ENCODE results near the gene THADA.
A peak's percentile ranks its signal among the peaks of the same experiment; 100 is the strongest.

Gene THADA

DNA sequence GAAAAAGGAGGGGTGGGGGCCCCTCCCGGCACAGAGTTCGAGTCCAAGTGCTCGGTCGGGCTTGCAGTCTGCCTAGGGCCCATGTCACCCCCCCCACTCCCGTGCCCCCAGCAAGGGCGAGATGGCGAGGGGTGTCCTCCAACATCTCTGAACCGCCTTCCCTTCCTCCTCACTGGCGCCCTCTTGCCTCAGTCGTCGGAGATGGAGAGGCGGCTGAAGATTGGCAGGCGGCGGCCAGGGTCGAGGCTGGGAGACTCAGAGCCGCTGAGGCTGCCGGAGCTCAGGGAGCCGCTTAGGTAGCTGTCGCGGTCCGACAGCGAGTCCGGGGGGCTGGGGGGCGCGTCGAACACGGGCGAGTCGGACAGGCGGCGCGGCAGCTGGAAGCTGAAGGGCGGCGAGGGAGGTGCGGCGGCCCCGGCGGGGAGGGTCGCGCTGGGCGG is 371.7 kb downstream of the THADA start:
- TF ChIP-seq, protein P1, sequence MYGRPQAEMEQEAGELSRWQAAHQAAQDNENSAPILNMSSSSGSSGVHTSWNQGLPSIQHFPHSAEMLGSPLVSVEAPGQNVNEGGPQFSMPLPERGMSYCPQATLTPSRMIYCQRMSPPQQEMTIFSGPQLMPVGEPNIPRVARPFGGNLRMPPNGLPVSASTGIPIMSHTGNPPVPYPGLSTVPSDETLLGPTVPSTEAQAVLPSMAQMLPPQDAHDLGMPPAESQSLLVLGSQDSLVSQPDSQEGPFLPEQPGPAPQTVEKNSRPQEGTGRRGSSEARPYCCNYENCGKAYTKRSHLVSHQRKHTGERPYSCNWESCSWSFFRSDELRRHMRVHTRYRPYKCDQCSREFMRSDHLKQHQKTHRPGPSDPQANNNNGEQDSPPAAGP (tag by site-specific recombination; IDR thresholded peaks at IDR 0.05): no peak
- TF ChIP-seq ZBTB8A (tag by site-specific recombination; IDR thresholded peaks at IDR 0.05): peak; percentile 80
- 0 out of 2 replicates have a peak, but pooled peaks have one; percentile 22 for TF ChIP-seq ZNF2 (tag by site-specific recombination; IDR thresholded peaks at IDR 0.05)
- TF ChIP-seq SP2 (tag by site-specific recombination; IDR thresholded peaks at IDR 0.05): 0 out of 2 replicates have a peak, but pooled peaks have one; percentile 24
- peak; percentile 67 for TF ChIP-seq KLF8 (tag by site-specific recombination; IDR thresholded peaks at IDR 0.05)
- peak; percentile 67 for TF ChIP-seq ZBTB17 (tag by site-specific recombination; IDR thresholded peaks at IDR 0.05)
- TF ChIP-seq SP7 (tag by site-specific recombination; IDR thresholded peaks at IDR 0.05): 0 out of 2 replicates have a peak, but pooled peaks have one; percentile 11
- TF ChIP-seq, protein P2, sequence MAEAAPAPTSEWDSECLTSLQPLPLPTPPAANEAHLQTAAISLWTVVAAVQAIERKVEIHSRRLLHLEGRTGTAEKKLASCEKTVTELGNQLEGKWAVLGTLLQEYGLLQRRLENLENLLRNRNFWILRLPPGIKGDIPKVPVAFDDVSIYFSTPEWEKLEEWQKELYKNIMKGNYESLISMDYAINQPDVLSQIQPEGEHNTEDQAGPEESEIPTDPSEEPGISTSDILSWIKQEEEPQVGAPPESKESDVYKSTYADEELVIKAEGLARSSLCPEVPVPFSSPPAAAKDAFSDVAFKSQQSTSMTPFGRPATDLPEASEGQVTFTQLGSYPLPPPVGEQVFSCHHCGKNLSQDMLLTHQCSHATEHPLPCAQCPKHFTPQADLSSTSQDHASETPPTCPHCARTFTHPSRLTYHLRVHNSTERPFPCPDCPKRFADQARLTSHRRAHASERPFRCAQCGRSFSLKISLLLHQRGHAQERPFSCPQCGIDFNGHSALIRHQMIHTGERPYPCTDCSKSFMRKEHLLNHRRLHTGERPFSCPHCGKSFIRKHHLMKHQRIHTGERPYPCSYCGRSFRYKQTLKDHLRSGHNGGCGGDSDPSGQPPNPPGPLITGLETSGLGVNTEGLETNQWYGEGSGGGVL (tag by site-specific recombination; IDR thresholded peaks at IDR 0.05): no peak
- TF ChIP-seq ZNF626 (tag by site-specific recombination; IDR thresholded peaks at IDR 0.05): no peak
- TF ChIP-seq, protein P3, sequence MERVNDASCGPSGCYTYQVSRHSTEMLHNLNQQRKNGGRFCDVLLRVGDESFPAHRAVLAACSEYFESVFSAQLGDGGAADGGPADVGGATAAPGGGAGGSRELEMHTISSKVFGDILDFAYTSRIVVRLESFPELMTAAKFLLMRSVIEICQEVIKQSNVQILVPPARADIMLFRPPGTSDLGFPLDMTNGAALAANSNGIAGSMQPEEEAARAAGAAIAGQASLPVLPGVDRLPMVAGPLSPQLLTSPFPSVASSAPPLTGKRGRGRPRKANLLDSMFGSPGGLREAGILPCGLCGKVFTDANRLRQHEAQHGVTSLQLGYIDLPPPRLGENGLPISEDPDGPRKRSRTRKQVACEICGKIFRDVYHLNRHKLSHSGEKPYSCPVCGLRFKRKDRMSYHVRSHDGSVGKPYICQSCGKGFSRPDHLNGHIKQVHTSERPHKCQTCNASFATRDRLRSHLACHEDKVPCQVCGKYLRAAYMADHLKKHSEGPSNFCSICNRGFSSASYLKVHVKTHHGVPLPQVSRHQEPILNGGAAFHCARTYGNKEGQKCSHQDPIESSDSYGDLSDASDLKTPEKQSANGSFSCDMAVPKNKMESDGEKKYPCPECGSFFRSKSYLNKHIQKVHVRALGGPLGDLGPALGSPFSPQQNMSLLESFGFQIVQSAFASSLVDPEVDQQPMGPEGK (tag by site-specific recombination; IDR thresholded peaks at IDR 0.05): peak; percentile 86
- TF ChIP-seq, protein P4, sequence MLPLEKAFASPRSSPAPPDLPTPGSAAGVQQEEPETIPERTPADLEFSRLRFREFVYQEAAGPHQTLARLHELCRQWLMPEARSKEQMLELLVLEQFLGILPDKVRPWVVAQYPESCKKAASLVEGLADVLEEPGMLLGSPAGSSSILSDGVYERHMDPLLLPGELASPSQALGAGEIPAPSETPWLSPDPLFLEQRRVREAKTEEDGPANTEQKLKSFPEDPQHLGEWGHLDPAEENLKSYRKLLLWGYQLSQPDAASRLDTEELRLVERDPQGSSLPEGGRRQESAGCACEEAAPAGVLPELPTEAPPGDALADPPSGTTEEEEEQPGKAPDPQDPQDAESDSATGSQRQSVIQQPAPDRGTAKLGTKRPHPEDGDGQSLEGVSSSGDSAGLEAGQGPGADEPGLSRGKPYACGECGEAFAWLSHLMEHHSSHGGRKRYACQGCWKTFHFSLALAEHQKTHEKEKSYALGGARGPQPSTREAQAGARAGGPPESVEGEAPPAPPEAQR (tag by site-specific recombination; IDR thresholded peaks at IDR 0.05): no peak
- TF ChIP-seq, protein P5, sequence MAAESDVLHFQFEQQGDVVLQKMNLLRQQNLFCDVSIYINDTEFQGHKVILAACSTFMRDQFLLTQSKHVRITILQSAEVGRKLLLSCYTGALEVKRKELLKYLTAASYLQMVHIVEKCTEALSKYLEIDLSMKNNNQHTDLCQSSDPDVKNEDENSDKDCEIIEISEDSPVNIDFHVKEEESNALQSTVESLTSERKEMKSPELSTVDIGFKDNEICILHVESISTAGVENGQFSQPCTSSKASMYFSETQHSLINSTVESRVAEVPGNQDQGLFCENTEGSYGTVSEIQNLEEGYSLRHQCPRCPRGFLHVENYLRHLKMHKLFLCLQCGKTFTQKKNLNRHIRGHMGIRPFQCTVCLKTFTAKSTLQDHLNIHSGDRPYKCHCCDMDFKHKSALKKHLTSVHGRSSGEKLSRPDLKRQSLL (tag by site-specific recombination; IDR thresholded peaks at IDR 0.05): peak; percentile 86
- TF ChIP-seq MEIS1 (CRISPR knock-in tag; IDR thresholded peaks at IDR 0.05; ENCODE audit: borderline replicate concordance): no peak
- no peak for TF ChIP-seq ZNF223 (tag by site-specific recombination; IDR thresholded peaks at IDR 0.05)
- TF ChIP-seq GLIS2 (tag by site-specific recombination; IDR thresholded peaks at IDR 0.05): peak; percentile 83
- peak; percentile 37; the same call in 1 of the 2 replicates for TF ChIP-seq ZNF335 (tag by site-specific recombination; conservative IDR thresholded peaks at IDR 0.05)
- TF ChIP-seq, protein P6, sequence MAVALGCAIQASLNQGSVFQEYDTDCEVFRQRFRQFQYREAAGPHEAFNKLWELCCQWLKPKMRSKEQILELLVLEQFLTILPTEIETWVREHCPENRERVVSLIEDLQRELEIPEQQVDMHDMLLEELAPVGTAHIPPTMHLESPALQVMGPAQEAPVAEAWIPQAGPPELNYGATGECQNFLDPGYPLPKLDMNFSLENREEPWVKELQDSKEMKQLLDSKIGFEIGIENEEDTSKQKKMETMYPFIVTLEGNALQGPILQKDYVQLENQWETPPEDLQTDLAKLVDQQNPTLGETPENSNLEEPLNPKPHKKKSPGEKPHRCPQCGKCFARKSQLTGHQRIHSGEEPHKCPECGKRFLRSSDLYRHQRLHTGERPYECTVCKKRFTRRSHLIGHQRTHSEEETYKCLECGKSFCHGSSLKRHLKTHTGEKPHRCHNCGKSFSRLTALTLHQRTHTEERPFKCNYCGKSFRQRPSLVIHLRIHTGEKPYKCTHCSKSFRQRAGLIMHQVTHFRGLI (tag by site-specific recombination; IDR thresholded peaks at IDR 0.05): no peak
- no peak for TF ChIP-seq ZEB2 (tag by site-specific recombination; IDR thresholded peaks at IDR 0.05)
- TF ChIP-seq, protein P7, sequence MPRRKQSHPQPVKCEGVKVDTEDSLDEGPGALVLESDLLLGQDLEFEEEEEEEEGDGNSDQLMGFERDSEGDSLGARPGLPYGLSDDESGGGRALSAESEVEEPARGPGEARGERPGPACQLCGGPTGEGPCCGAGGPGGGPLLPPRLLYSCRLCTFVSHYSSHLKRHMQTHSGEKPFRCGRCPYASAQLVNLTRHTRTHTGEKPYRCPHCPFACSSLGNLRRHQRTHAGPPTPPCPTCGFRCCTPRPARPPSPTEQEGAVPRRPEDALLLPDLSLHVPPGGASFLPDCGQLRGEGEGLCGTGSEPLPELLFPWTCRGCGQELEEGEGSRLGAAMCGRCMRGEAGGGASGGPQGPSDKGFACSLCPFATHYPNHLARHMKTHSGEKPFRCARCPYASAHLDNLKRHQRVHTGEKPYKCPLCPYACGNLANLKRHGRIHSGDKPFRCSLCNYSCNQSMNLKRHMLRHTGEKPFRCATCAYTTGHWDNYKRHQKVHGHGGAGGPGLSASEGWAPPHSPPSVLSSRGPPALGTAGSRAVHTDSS (tag by site-specific recombination; IDR thresholded peaks at IDR 0.05): no peak
- TF ChIP-seq, protein P8, sequence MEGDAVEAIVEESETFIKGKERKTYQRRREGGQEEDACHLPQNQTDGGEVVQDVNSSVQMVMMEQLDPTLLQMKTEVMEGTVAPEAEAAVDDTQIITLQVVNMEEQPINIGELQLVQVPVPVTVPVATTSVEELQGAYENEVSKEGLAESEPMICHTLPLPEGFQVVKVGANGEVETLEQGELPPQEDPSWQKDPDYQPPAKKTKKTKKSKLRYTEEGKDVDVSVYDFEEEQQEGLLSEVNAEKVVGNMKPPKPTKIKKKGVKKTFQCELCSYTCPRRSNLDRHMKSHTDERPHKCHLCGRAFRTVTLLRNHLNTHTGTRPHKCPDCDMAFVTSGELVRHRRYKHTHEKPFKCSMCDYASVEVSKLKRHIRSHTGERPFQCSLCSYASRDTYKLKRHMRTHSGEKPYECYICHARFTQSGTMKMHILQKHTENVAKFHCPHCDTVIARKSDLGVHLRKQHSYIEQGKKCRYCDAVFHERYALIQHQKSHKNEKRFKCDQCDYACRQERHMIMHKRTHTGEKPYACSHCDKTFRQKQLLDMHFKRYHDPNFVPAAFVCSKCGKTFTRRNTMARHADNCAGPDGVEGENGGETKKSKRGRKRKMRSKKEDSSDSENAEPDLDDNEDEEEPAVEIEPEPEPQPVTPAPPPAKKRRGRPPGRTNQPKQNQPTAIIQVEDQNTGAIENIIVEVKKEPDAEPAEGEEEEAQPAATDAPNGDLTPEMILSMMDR (tag by site-specific recombination; IDR thresholded peaks at IDR 0.05): peak; percentile 77
- TF ChIP-seq GLIS1 (tag by site-specific recombination; IDR thresholded peaks at IDR 0.05): peak; percentile 61; the same call in 1 of the 2 replicates
- Histone ChIP-seq H3K4me1 (ENCODE audit: control insufficient read depth, insufficient read depth, low read length) (peaks cover 14% of the 10 kb centered on the region), H3K36me3 (ENCODE audit: control insufficient read depth in 2 of 2, insufficient read depth in 1 of 2, low read length in 2 of 2) (peaks cover 3 to 34% of the 10 kb centered on the region in 2 experiments; a peak in 1 of 3 replicates), H3K27ac (ENCODE audit: extremely low read depth, low read depth, low read length) (peak overlapping the region; percentile 97), H3K4me3 (ENCODE audit: low read depth, low read length) (peak overlapping the region; percentile 85), H3K9me3 (ENCODE audit: control insufficient read depth, insufficient read depth, low read depth, low read length) (no peaks in the 10 kb centered on the region)
- ChIA-PET POLR2A (interaction anchor here (1.1 to 1.3 kb wide), 2 partner anchors 45 to 271 kb away, joined by 3 read pairs; no protein-coding TSS in a partner anchor), CTCF (interaction anchor here (0.6 to 5.3 kb wide), 5 partner anchors 95 to 260 kb away, joined by 3 to 21 read pairs (median 4); no protein-coding TSS in a partner anchor)

All from HEK293 (cell line).